ENCODE data around the gene SLC16A5.

DNA sequence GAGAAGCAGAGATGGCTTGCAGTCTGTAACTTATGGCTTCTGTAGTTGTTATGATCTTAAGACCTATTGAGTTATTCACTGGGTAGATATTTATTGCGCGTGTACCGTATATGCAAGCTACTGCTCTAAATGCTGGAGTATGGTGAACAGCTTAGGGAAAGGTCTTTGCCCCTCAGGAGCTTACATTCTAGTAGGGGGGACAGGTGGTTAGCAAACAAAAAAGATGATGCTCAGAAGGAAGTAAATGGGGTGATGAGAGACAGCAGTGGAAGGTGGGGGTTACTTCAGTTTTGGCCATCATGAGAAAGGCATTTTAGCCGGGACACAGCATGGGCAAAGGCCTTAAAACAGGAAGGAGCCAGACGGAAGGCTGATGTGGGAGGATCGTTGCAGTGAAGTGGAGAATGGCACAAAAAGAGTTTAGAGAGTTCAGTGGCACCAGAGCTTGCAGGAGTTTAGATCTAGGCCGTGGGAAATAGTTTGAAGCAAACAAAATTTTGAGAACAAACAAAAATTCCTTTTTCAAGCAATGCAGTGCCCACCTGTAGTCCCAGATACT is 24.1 kb downstream of the SLC16A5 start:
- TF ChIP-seq SIN3A (IDR thresholded peaks at IDR 0.05; ENCODE audit: borderline replicate concordance, insufficient read depth, low read length), result no peak
- TF ChIP-seq POLR2AphosphoS5 (IDR thresholded peaks at IDR 0.05; ENCODE audit: low read depth, low read length), result no peak
- no peak for TF ChIP-seq TAF1 (IDR thresholded peaks at IDR 0.05; ENCODE audit: borderline replicate concordance, insufficient read depth, low read length)
